K562 (cell line): ENCODE measurements around the gene CACNA1I. TPM values are rescaled to one million over a fixed set of nuclear protein-coding genes. Genes with fewer than 3 reads are reported as not detected.

Experiments used
- ARID2 ChIP-seq: fragments of 450-650 bp; IDR thresholded peaks from 2 replicates; pipeline ENCODE4 v1.6.1; 2017; ENCODE audit warnings: antibody characterized with exemption, mild to moderate bottlenecking
- BHLHE40 ChIP-seq: IDR thresholded peaks from 2 replicates; pipeline ENCODE4 v1.6.1; 2011; ENCODE audit warnings: low read length, improper control_type of control experiment
- CBFA2T3 ChIP-seq: fragments of 450-650 bp; IDR thresholded peaks from 2 replicates; pipeline ENCODE4 v1.6.1; 2017
- EP400 ChIP-seq: fragments of 450-650 bp; IDR thresholded peaks from 2 replicates; pipeline ENCODE4 v1.6.1; 2017; ENCODE audit warnings: antibody characterized with exemption, mild to moderate bottlenecking, moderate library complexity
- ESRRA ChIP-seq: fragments of 450-650 bp; IDR thresholded peaks from 2 replicates; pipeline ENCODE4 v1.6.1; 2014; ENCODE audit warnings: low read depth, mild to moderate bottlenecking, moderate library complexity, borderline replicate concordance
- HDAC3 ChIP-seq: fragments of 450-650 bp; IDR thresholded peaks from 2 replicates; pipeline ENCODE4 v1.6.1; 2018; ENCODE audit warnings: borderline replicate concordance, mild to moderate bottlenecking, moderate library complexity; ENCODE audit not compliant: partially characterized antibody
- PHF8 ChIP-seq: fragments of 200-600 bp; sonication (generic); IDR thresholded peaks from 2 replicates; pipeline ENCODE4 v1.6.1; 2012; ENCODE audit warnings: mixed run types, mild to moderate bottlenecking, inconsistent platforms, low read length, moderate library complexity, borderline replicate concordance
- PTBP1 ChIP-seq: fragments of 200-400 bp; formaldehyde crosslinking; IDR thresholded peaks from 2 replicates; pipeline ENCODE4 v1.6.1; 2017; ENCODE audit warnings: low read depth, low read length
- RAD51 ChIP-seq: fragments of 450-650 bp; IDR thresholded peaks from 2 replicates; pipeline ENCODE4 v1.7.1; 2016; ENCODE audit warnings: low read depth, mild to moderate bottlenecking, borderline replicate concordance
- SIN3B ChIP-seq: fragments of 450-650 bp; IDR thresholded peaks from 2 replicates; pipeline ENCODE4 v1.6.1; 2017; ENCODE audit warnings: low read depth, mild to moderate bottlenecking, moderate library complexity
- TOE1 ChIP-seq, 2 experiments: fragments of 450-650 bp in 1 of 2; sonication (generic) in 1 of 2; formaldehyde crosslinking in 1 of 2; IDR thresholded peaks; 2 replicates each; pipeline versions ENCODE4 v1.7.1 to v1.8.0; 2016 to 2022; ENCODE audit warnings: borderline replicate concordance in 2 of 2, mild to moderate bottlenecking in 2 of 2, antibody characterized with exemption in 1 of 2, inconsistent platforms in 1 of 2, low read depth in 1 of 2, missing genetic modification reagents in 1 of 2, moderate library complexity in 1 of 2
- ZBTB17 ChIP-seq: fragments of 450-650 bp; formaldehyde crosslinking; IDR thresholded peaks from 2 replicates; pipeline ENCODE4 v1.4.0; 2020; ENCODE audit warnings: mild to moderate bottlenecking
- ZNF224 ChIP-seq: sonication (generic); formaldehyde crosslinking; IDR thresholded peaks from 2 replicates; pipeline ENCODE4 v1.8.0; 2022; ENCODE audit warnings: mild to moderate bottlenecking, missing genetic modification reagents
- polyA plus RNA-seq, 8 experiments: library from polyadenylated mRNA; depleted of rRNA in 4 of 8; stranded (reverse) in 5 of 8; unstranded in 3 of 8; fragments of >200 nt; fragmentation: Nextera tagmentation in 2 of 8; fragmentation: Illumina TruSeq in 1 of 8; extraction: Ambion mirVana in 2 of 8; extraction: Trizol in 1 of 8; gene quantifications; 2 replicates each; pipeline versions ENCODE4 v1.2.1 to v1.2.3, GENCODE V29; 2011 to 2014; ENCODE audit warnings: inconsistent platforms in 1 of 8, missing spikeins in 1 of 8
- total RNA-seq, 7 experiments: library from RNA; depleted of rRNA in 6 of 7; stranded (reverse); fragments of >200 nt in 6 of 7; fragmentation: Illumina TruSeq in 2 of 7; extraction: Trizol in 2 of 7; gene quantifications; 2 replicates each; pipeline versions ENCODE4 v1.2.1 to v1.2.3, GENCODE V29; 2011 to 2021; ENCODE audit warnings: low replicate concordance in 1 of 7
- TF ChIP-seq, protein P1 (sequence below): fragments of 450-650 bp; IDR thresholded peaks from 2 replicates; pipeline ENCODE4 v1.6.1; 2017; ENCODE audit warnings: antibody characterized with exemption, mild to moderate bottlenecking
- TF ChIP-seq, protein P2 (sequence below): fragments of 450-650 bp; conservative IDR thresholded peaks from 2 replicates; pipeline ENCODE4 v1.6.1; 2016; ENCODE audit warnings: missing genetic modification characterization, low read depth, mild to moderate bottlenecking, missing compliant biosample characterization, moderate library complexity
- TF ChIP-seq, protein P3 (sequence below): conservative IDR thresholded peaks from 2 replicates; pipeline ENCODE4 v1.6.1; 2011; ENCODE audit warnings: low read depth, mild to moderate bottlenecking, low read length; ENCODE audit not compliant: control insufficient read depth
- TF ChIP-seq, protein P4 (sequence below), 2 experiments: IDR thresholded peaks; 2 replicates each; pipeline ENCODE4 v1.6.1; 2011; ENCODE audit warnings: borderline replicate concordance in 1 of 2, control low read depth in 1 of 2, low read depth in 1 of 2, low read length in 1 of 2, mild to moderate bottlenecking in 1 of 2, mixed read lengths in 1 of 2, moderate library complexity in 1 of 2; ENCODE audit not compliant: insufficient read depth in 1 of 2, insufficient read length in 1 of 2, poor library complexity in 1 of 2, severe bottlenecking in 1 of 2; ENCODE audit errors: extremely low read depth in 1 of 2

The CACNA1I gene
- total and polyA plus RNA-seq, 9 of the 15 experiments (the other 6 are each of a cell fraction or from before 2014, with no cell fraction given): 0.01 to 0.79 (median 0.32) TPM; not detected in 1

DNA sequence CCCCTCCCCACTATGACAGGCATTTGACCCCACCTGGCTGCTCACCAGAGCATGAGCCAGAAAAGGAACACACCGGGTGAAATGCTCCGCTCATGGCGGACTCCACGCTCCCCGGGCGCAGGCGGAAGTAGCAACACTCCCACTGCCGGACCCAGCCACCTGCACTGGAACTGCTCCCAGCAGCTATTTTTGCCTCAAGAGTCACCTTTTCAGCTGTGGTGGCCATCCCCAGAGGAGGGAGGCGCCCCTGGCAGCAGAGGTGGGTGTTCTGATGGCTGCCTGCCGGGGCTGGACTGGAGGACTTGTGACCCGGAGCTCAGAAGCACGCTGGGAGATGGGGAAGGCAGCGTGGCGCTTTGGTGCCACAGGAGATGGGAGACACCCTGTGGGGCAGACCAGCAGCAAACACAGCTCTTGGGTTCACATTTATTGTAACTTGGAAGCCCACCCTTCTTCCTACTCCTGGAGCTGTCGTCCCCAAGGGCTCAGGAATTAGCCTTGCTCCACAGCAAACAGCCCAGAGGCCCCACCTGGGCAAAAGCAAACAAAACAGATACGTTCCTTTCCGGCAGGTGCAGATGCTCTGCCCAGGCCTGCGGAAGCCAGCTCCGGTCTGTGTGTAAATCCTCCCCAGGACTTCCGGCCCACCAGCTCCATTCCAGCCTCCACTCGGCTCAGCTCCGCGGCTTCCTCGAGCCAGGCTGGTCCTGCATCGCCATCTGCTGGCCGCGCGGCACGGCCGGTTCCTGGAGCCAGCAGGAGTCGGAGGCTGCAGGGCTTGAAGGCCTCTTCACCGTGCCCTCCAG is 41.7 kb upstream of the CACNA1I start (continued):
- TF ChIP-seq, protein P1, sequence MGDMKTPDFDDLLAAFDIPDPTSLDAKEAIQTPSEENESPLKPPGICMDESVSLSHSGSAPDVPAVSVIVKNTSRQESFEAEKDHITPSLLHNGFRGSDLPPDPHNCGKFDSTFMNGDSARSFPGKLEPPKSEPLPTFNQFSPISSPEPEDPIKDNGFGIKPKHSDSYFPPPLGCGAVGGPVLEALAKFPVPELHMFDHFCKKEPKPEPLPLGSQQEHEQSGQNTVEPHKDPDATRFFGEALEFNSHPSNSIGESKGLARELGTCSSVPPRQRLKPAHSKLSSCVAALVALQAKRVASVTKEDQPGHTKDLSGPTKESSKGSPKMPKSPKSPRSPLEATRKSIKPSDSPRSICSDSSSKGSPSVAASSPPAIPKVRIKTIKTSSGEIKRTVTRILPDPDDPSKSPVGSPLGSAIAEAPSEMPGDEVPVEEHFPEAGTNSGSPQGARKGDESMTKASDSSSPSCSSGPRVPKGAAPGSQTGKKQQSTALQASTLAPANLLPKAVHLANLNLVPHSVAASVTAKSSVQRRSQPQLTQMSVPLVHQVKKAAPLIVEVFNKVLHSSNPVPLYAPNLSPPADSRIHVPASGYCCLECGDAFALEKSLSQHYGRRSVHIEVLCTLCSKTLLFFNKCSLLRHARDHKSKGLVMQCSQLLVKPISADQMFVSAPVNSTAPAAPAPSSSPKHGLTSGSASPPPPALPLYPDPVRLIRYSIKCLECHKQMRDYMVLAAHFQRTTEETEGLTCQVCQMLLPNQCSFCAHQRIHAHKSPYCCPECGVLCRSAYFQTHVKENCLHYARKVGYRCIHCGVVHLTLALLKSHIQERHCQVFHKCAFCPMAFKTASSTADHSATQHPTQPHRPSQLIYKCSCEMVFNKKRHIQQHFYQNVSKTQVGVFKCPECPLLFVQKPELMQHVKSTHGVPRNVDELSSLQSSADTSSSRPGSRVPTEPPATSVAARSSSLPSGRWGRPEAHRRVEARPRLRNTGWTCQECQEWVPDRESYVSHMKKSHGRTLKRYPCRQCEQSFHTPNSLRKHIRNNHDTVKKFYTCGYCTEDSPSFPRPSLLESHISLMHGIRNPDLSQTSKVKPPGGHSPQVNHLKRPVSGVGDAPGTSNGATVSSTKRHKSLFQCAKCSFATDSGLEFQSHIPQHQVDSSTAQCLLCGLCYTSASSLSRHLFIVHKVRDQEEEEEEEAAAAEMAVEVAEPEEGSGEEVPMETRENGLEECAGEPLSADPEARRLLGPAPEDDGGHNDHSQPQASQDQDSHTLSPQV: 0 out of 2 replicates have a peak, but pooled peaks have one; percentile 53
- TF ChIP-seq CBFA2T3: 0 out of 2 replicates have a peak, but pooled peaks have one; percentile 7
- TF ChIP-seq, protein P2, sequence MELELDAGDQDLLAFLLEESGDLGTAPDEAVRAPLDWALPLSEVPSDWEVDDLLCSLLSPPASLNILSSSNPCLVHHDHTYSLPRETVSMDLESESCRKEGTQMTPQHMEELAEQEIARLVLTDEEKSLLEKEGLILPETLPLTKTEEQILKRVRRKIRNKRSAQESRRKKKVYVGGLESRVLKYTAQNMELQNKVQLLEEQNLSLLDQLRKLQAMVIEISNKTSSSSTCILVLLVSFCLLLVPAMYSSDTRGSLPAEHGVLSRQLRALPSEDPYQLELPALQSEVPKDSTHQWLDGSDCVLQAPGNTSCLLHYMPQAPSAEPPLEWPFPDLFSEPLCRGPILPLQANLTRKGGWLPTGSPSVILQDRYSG (tag): no peak
- TF ChIP-seq EP400: peak; percentile 34; the same call in 1 of the 2 replicates
- peak; percentile 55; the same call in 1 of the 2 replicates for TF ChIP-seq SIN3B
- no peak for TF ChIP-seq RAD51
- TF ChIP-seq TOE1 (IDR thresholded peaks at IDR 0.05; ENCODE audit: borderline replicate concordance): peak; percentile 82
- no peak for TF ChIP-seq TOE1 (CRISPR knock-in tag; IDR thresholded peaks at IDR 0.05; ENCODE audit: borderline replicate concordance, low read depth)
- 0 out of 2 replicates have a peak, but pooled peaks have one; percentile 44 for TF ChIP-seq ZBTB17 (CRISPR knock-in tag)
- TF ChIP-seq, protein P3, sequence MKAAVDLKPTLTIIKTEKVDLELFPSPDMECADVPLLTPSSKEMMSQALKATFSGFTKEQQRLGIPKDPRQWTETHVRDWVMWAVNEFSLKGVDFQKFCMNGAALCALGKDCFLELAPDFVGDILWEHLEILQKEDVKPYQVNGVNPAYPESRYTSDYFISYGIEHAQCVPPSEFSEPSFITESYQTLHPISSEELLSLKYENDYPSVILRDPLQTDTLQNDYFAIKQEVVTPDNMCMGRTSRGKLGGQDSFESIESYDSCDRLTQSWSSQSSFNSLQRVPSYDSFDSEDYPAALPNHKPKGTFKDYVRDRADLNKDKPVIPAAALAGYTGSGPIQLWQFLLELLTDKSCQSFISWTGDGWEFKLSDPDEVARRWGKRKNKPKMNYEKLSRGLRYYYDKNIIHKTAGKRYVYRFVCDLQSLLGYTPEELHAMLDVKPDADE: peak; percentile 76
- no peak for TF ChIP-seq PHF8
- 0 out of 2 replicates have a peak, but pooled peaks have one; percentile 33 for TF ChIP-seq BHLHE40
- TF ChIP-seq ESRRA: peak; percentile 48; the same call in 1 of the 2 replicates
- TF ChIP-seq ARID2: peak; percentile 67; the same call in 1 of the 2 replicates
- peak; percentile 88 for TF ChIP-seq HDAC3
- TF ChIP-seq ZNF224 (CRISPR knock-in tag): no peak
- TF ChIP-seq, protein P4, sequence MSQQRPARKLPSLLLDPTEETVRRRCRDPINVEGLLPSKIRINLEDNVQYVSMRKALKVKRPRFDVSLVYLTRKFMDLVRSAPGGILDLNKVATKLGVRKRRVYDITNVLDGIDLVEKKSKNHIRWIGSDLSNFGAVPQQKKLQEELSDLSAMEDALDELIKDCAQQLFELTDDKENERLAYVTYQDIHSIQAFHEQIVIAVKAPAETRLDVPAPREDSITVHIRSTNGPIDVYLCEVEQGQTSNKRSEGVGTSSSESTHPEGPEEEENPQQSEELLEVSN (IDR thresholded peaks at IDR 0.05; ENCODE audit: borderline replicate concordance in 1 of 2, extremely low read depth in 1 of 2, insufficient read depth in 1 of 2, insufficient read length in 1 of 2, low read depth in 1 of 2, low read length in 1 of 2, poor library complexity in 1 of 2, severe bottlenecking in 1 of 2): peak in 1 of 2 experiments; percentile 37
- TF ChIP-seq PTBP1: no peak
